Activated CD4-positive, alpha-beta T cell treated with anti-CD3 and anti-CD28 coated beads, Interleukin-2, amount 10 ng/mL, durations not matched to agents 7 days and 5 days (primary cell): Measurements from ENCODE around the gene FURIN. TPM values are rescaled to one million over a fixed set of nuclear protein-coding genes. Genes with fewer than 3 reads are reported as not detected.
A peak's percentile ranks its signal among the peaks of the same experiment; 100 is the strongest.

Source experiments
- CTCF ChIA-PET: fragments of 350-600 bp; sonication (Branson Sonifier 250); formaldehyde crosslinking; loops from one replicate; lab custom pipeline; 2021; ENCODE audit warnings: antibody characterized with exemption; lab: Charles Lee
- POLR2A ChIA-PET: fragments of 350-600 bp; sonication (Branson Sonifier 250); formaldehyde crosslinking; loops from one replicate; lab custom pipeline; 2021; ENCODE audit warnings: antibody characterized with exemption; lab: Charles Lee
- DNase-seq: peaks from one replicate; pipeline ENCODE4 v3.0.0-alpha.2; 2020
- H3K27ac Mint-ChIP-seq: one replicate; pipeline ENCODE4 v1.8.0; 2021; ENCODE audit warnings: mild to moderate bottlenecking, moderate library complexity, mixed read lengths
- H3K27me3 Mint-ChIP-seq: one replicate; pipeline ENCODE4 v1.8.0; 2021; ENCODE audit warnings: mixed read lengths
- H3K36me3 Mint-ChIP-seq: one replicate; pipeline ENCODE4 v1.8.0; 2021; ENCODE audit warnings: low read depth, mixed read lengths
- H3K4me1 Mint-ChIP-seq: one replicate; pipeline ENCODE4 v1.8.0; 2021; ENCODE audit warnings: mixed read lengths
- H3K4me3 Mint-ChIP-seq: one replicate; pipeline ENCODE4 v1.8.0; 2021; ENCODE audit warnings: mild to moderate bottlenecking, moderate library complexity, mixed read lengths
- H3K9me3 Mint-ChIP-seq: one replicate; pipeline ENCODE4 v1.8.0; 2021; ENCODE audit warnings: mixed read lengths
- total RNA-seq, 2 experiments: library from RNA; stranded (reverse); gene quantifications; one replicate each; pipeline ENCODE4 v1.2.3, GENCODE V29; 2021

The FURIN gene
- total RNA-seq, 2 experiments from 2014 or later, result 148 to 153 TPM

DNA sequence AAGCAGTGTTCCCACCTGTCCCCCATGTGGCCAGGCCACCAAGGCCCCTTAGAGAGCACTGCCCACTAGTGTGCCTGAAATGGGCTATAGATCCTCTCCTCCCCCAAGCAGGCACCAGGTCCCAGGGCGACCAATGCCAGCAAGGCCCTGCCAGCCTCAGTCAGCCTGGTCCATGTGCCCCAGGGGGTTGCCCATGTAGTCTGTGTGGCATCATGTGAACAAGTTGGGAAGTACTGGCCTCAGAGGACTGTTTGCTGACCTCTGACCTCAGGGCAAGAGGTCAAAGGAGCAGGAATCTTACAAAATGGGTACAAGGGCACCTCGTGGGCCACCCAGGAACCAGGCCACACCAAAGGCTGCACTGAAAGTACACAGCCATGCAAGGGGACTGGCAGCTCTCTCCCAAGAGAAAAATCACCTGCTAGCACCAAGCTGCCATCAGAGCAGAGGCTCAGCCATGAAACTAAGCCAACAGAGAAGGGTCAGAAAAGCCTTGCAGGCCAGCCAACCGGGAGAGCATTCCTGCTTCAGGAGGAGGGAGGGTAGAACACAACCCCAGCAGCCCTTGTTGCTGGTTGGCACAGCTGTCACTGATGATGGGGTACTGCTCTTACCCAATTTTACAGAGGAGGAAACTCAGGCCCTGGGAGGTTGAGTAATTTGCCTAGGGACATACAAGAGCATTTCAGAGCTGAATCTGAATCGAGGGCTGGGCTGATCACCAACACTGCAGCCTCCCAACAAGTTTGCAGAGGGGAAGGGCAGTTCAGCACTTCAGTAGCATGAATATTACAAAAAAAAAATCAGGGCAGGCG is 5.2 kb upstream of the FURIN start:
- POLR2A ChIA-PET, result no interaction called here
- CTCF ChIA-PET, result interaction anchor here (0.8 to 2.2 kb wide), 8 partner anchors 9 to 543 kb away, joined by 3 to 7 read pairs (median 4); no protein-coding TSS in a partner anchor
- Mint-ChIP-seq H3K27ac (peak overlapping the region; percentile 47), H3K4me3 (no peak overlapping the region), H3K36me3 (no peaks in the 10 kb centered on the region), H3K9me3 (no peaks in the 10 kb centered on the region), H3K4me1 (peaks cover 52% of the 10 kb centered on the region), H3K27me3 (no peaks in the 10 kb centered on the region)
- no peak for DNase-seq

DNA sequence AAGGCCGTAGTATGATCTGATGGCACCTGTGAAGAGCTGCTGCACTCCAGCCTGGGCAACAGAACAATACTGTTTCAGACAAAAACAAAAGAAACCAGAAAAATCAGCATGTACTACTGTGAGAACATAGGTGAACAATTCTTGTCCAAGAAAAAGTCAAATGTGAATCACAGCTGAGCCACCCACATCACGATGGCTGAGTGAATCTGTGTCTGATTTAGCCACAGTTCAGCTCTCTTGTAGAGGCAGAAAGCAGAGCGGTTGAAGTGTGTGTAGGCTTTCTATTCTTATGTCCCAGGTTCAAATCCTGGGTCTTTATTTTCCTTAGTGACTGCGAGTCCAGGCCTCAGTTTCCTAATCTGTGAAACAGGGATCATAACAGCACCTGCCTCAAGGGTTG is 4.4 kb upstream of the FURIN start:
- H3K4me3 Mint-ChIP-seq, result no peak overlapping the region
- H3K4me1 Mint-ChIP-seq, result peaks cover 60% of the 10 kb centered on the region
- ChIA-PET CTCF (interaction anchor here (0.8 to 2.2 kb wide), 8 partner anchors 9 to 544 kb away, joined by 3 to 7 read pairs (median 4); no protein-coding TSS in a partner anchor), POLR2A (no interaction called here)
- DNase-seq, result no peak
- no peaks in the 10 kb centered on the region for H3K36me3 Mint-ChIP-seq
- H3K27ac Mint-ChIP-seq, result no peak overlapping the region
- no peaks in the 10 kb centered on the region for H3K9me3 Mint-ChIP-seq
- no peaks in the 10 kb centered on the region for H3K27me3 Mint-ChIP-seq

DNA sequence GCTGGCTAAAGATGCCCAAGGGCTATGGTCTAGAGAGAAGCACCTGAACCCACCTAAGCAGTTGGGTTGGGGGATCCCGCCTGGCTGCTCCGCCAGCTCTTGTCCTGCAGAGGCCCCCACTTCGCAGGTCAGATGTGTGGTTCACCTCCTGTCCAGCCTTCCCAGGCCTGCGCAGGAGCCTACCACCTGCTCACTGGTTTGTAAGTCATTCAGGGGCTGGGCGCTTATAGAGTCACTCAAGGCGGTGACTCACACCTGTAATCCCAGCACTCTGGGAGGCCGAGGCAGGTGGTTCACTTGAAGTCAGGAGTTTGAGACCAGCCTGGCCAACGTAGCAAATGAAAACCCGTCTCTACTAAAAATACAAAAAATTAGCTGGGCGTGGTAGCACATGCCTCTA is 3.9 kb upstream of the FURIN start:
- Mint-ChIP-seq H3K27ac (no peak overlapping the region), H3K27me3 (no peaks in the 10 kb centered on the region), H3K4me1 (peaks cover 61% of the 10 kb centered on the region), H3K4me3 (no peak overlapping the region), H3K9me3 (no peaks in the 10 kb centered on the region), H3K36me3 (no peaks in the 10 kb centered on the region)
- DNase-seq, result no peak
- ChIA-PET POLR2A (no interaction called here), CTCF (interaction anchor here (0.8 to 2.2 kb wide), 8 partner anchors 10 to 545 kb away, joined by 3 to 7 read pairs (median 4); no protein-coding TSS in a partner anchor)

DNA sequence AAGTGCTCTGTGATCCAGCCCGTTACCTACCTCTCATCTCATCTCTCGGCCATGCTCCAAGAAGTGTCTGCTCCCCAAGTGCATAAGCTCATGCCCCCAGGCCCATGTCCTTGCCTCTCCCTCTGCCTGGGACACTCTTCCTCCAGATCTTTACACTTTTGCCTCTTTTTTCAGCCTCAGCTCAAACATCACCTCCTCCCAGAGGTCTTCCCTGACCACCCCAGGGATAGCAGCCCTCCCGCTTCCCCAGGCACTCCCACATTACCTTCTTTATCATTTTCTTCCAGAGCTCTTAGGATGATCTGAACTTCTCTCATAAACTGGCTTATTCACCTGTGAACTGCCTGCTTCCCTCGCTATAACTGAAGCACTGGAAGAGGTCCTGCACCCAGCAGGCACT is 2.7 kb upstream of the FURIN start:
- Mint-ChIP-seq H3K4me1 (peaks cover 65% of the 10 kb centered on the region), H3K27ac (peak overlapping the region; percentile 2), H3K36me3 (no peaks in the 10 kb centered on the region), H3K4me3 (no peak overlapping the region), H3K9me3 (no peaks in the 10 kb centered on the region), H3K27me3 (no peaks in the 10 kb centered on the region)
- ChIA-PET CTCF (interaction anchor here (1.3 kb wide), 1 partner anchor 28 kb away, joined by 6 read pairs; no protein-coding TSS in a partner anchor), POLR2A (no interaction called here)
- no peak for DNase-seq

DNA sequence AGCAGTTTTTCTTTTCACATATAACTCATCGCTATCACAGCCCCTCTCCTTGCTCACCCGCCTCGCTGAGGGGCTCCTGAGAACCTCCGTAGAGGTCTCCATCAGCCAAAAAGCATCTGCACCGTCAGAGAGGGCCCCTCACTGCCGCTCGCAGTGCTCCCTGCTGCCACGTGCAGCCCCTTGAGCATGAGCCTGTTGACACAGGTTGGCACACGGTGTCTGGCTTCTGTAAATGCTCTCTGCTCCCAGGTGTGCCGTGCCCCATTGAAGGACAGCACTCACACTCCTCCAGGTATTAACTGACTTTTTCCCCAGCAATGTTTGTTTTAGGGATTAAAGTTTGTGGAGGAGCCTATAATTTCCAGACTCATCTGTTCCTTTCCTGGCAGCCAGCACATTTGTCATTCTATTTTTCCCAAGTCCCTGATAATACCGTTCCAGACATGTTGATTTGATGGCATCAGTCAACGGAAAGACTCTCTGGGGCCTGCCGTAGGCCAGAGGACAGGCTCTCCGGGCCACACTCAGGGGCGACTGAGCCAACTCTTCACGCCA is 2.1 kb upstream of the FURIN start:
- H3K4me1 Mint-ChIP-seq, result peaks cover 63% of the 10 kb centered on the region
- no peaks in the 10 kb centered on the region for H3K27me3 Mint-ChIP-seq
- no peaks in the 10 kb centered on the region for H3K36me3 Mint-ChIP-seq
- no peak overlapping the region for H3K4me3 Mint-ChIP-seq
- peak overlapping the region; percentile 52 for H3K27ac Mint-ChIP-seq
- no peaks in the 10 kb centered on the region for H3K9me3 Mint-ChIP-seq
- CTCF ChIA-PET, result interaction anchor here (1.3 to 2.7 kb wide), 2 partner anchors 8 to 28 kb away, joined by 6 to 9 read pairs; no protein-coding TSS in a partner anchor
- DNase-seq, result no peak
- POLR2A ChIA-PET, result no interaction called here

DNA sequence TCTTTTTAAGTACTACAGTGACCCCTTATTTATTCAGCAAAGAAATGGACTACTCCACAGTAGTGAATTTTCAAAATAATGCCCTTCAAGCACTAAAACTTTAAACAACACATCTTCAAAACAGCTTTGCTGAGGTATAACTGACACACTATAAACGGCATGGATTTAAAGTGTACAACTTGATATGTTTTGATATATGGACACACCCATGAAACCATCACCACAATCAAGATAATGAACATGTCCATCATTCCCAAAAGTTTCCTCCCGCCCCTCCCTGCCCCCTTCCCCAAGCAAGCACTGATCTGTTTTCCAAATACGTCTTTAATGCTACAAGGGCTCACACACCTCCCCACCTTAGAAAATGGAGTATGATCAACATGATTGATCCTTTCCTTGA is 1.6 kb upstream of the FURIN start:
- Mint-ChIP-seq H3K9me3 (no peaks in the 10 kb centered on the region), H3K27me3 (no peaks in the 10 kb centered on the region), H3K4me1 (peaks cover 62% of the 10 kb centered on the region), H3K27ac (no peak overlapping the region), H3K36me3 (no peaks in the 10 kb centered on the region), H3K4me3 (no peak overlapping the region)
- ChIA-PET CTCF (interaction anchor here (2.7 kb wide), 1 partner anchor 9 kb away, joined by 9 read pairs; no protein-coding TSS in a partner anchor), POLR2A (no interaction called here)
- DNase-seq, result no peak

DNA sequence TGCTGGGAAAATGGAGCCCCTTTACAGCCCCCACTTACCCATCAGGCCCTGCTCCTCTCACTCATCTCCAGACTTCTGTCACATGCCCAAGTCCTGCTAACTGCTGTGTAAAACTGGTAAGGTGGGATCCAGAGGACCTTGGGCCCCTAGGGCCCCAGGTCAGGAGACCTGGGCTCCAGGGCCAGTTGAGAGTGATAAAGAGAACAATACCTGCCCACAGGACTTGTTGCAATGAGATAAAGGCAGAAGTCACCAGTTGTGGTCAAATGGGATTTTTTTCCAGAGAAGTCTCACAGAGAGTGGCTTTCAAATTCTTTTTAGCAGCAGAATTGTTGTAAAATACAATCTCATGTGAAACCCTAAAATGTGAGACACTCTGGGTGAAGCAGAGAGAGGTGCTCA is 753 bp downstream of the FURIN start:
- H3K4me1 Mint-ChIP-seq, result peaks cover 64% of the 10 kb centered on the region
- no peaks in the 10 kb centered on the region for H3K9me3 Mint-ChIP-seq
- POLR2A ChIA-PET, result interaction anchor here (1.2 kb wide), 1 partner anchor 52 kb away, joined by 3 read pairs; no protein-coding TSS in a partner anchor
- H3K36me3 Mint-ChIP-seq, result peaks cover 12% of the 10 kb centered on the region
- H3K27me3 Mint-ChIP-seq, result no peaks in the 10 kb centered on the region
- DNase-seq, result no peak
- peak overlapping the region; percentile 89 for H3K4me3 Mint-ChIP-seq
- CTCF ChIA-PET, result interaction anchor here (0.9 to 2.7 kb wide), 3 partner anchors 9 to 24 kb away, joined by 3 to 9 read pairs (median 3); no protein-coding TSS in a partner anchor
- H3K27ac Mint-ChIP-seq, result peak overlapping the region; percentile 96

DNA sequence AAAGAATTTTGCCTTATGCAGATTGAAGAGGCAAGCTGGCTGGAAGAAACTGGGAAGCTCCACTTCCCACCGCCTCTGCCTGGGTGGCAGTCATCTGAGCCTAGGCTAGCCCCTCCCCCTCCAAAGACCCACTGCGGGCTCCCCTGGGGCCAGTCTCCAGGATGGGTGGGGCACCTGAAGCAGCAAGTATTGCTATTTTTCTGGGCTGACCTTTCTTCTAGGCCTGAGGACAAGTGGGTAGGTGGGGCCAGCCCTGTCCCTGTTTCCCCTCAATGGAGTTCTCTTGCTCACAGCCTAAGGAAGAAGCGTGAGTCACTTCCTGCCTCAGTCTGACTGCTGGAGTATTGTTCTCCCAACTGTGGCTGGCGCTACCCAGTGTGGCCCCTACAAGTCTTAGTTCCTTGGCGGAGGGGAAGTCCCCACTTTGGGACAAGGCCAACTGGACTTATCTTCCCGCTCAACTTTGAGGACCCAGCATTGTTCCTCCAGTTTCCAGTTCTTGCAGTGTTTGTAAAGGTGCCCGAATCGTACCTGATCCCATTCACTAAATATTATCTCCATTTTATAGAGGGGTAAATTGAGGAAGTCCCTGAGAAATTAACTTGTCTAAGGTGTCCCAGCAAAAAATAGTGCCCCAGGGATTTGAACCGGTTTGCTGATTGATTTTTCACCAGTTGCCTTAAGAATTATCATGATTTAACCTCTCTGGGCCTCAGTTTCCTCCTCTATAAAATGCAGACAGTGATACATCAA is 1.4 kb downstream of the FURIN start:
- DNase-seq, result peak; percentile 47
- Mint-ChIP-seq H3K36me3 (peaks cover 13% of the 10 kb centered on the region), H3K27ac (peak overlapping the region; percentile 96), H3K4me3 (peak overlapping the region; percentile 89), H3K27me3 (no peaks in the 10 kb centered on the region), H3K9me3 (no peaks in the 10 kb centered on the region), H3K4me1 (peaks cover 68% of the 10 kb centered on the region)
- ChIA-PET POLR2A (interaction anchor here (0.5 to 1.2 kb wide), 5 partner anchors 21 to 250 kb away, joined by 3 to 7 read pairs (median 4); no protein-coding TSS in a partner anchor), CTCF (interaction anchor here (0.6 to 1.7 kb wide), 7 partner anchors 10 to 222 kb away, joined by 3 to 5 read pairs (median 4); no protein-coding TSS in a partner anchor)

DNA sequence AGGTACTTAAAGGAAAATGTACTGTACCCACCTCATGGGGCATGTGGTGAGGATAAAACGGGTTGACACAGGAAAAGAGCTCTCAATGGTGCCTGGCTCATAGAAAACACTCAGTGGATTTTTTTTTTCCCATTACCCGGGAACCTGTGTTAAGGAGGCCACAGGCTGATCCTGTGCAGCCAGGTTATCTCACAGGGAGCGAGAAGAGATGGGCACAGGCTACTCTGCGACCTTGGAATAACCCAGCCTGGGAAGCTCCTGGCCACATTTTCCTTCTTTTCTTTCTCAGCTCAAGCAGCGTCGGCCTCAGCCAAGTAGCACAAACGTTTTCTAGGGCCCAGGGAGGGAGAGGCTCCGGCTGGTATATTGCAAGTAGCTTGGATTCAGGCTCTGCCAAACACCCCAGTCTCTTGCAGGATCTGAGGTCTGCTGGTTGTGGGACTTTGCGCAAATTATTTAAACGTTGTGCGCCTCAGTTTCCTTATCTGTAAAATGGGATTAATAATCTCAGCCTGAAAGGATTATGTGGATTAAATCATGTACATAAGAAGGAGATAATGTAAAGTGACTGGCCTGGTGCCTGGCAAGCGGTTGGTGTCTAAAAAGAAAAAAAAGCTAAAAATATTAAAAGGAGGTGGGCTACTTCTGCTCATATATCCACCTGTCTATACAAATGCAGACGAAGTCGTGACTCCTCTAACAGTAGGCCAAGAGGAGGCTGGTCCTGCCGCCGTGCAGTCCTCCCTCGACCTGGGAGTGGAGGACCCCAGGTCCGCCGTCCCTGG is 2.2 kb downstream of the FURIN start:
- no peak for DNase-seq
- POLR2A ChIA-PET, result interaction anchor here (0.5 to 0.7 kb wide), 5 partner anchors 22 to 286 kb away, joined by 3 to 7 read pairs (median 4); no protein-coding TSS in a partner anchor
- Mint-ChIP-seq H3K9me3 (no peaks in the 10 kb centered on the region), H3K4me1 (peaks cover 73% of the 10 kb centered on the region), H3K27ac (peak overlapping the region; percentile 96), H3K27me3 (no peaks in the 10 kb centered on the region), H3K4me3 (peak overlapping the region; percentile 89), H3K36me3 (peaks cover 18% of the 10 kb centered on the region)
- CTCF ChIA-PET, result interaction anchor here (0.6 to 1.7 kb wide), 10 partner anchors 11 to 445 kb away, joined by 3 to 5 read pairs (median 4); no protein-coding TSS in a partner anchor

DNA sequence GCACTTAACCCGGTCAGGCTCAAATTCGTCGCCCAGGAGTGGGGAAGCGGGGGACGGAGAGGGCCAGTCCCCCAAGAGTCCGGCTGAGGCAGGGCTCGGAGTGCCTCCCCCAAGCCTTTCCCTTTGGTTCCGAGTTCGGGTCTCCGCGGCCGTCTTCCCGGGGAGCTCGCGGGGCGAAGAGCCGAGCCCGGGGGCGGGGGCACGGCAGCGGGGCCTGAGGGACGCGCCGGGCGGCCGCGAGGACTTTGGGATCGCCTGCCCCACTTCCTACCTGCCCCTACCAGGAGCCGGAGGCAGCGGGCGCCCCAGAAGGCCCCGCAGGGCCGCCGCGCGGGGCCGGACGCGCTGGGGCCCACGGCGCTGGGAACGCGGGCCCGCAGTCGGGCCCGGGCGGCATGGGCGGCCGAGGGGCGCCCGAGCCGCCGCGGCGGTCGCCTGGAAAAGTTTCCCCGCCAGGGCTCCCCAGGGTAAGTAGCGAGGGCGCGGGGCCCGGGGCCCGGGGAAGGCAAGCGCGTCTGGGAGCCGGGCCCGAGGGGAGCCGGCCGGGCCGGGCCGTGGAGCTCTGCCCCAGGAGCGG is 2.8 kb downstream of the FURIN start:
- ChIA-PET CTCF (interaction anchor here (0.6 to 1.6 kb wide), 5 partner anchors 13 to 223 kb away, joined by 3 to 4 read pairs (median 4); no protein-coding TSS in a partner anchor), POLR2A (interaction anchor here (0.5 to 0.8 kb wide), 2 partner anchors 34 to 286 kb away, joined by 3 read pairs; no protein-coding TSS in a partner anchor)
- Mint-ChIP-seq H3K4me1 (peaks cover 70% of the 10 kb centered on the region), H3K27ac (peak overlapping the region; percentile 96), H3K9me3 (no peaks in the 10 kb centered on the region), H3K36me3 (peaks cover 18% of the 10 kb centered on the region), H3K4me3 (peak overlapping the region; percentile 89), H3K27me3 (no peaks in the 10 kb centered on the region)
- no peak for DNase-seq
